Neural progenitor cell (in vitro differentiated cells): Measurements from ENCODE around the gene DSCAML1.

ENCODE experiments used
- CTCF ChIP-seq: fragments of 200-600 bp; sonication (generic); IDR thresholded peaks from 2 replicates; pipeline ENCODE4 v1.5.1; 2017; ENCODE audit warnings: antibody characterized with exemption, mild to moderate bottlenecking
- EZH2 ChIP-seq: fragments of 200-600 bp; sonication (generic); IDR thresholded peaks from 2 replicates; pipeline ENCODE4 v1.6.1; 2017; ENCODE audit warnings: antibody characterized with exemption, mild to moderate bottlenecking, moderate library complexity

GRCh38 chr11:117570701-117571100, 226.3 kb downstream of the DSCAML1 start:
- TF ChIP-seq CTCF = no peak
- no peak for TF ChIP-seq EZH2
